Fibroblast of pulmonary artery (primary cell): ENCODE results near the gene RNF187.

ENCODE experiments used
- DNase-seq: peaks from one replicate; pipeline ENCODE4 v3.0.0-alpha.2; 2010; ENCODE audit warnings: low read depth
- H3K4me3 ChIP-seq: replicated peaks from 2 replicates; pipeline ENCODE4 v1.5.1; 2011; ENCODE audit warnings: low read depth, mild to moderate bottlenecking, control low read depth, low read length, moderate library complexity
- TF ChIP-seq, protein P1 (sequence below): IDR thresholded peaks from 2 replicates; pipeline ENCODE4 v1.5.1; 2011; ENCODE audit warnings: mild to moderate bottlenecking, control low read depth, low read length, inconsistent platforms; ENCODE audit errors: missing control alignments

RNF187 gene

GRCh38 chr1:228544021-228544850, 57.1 kb downstream of the RNF187 start:
- no peak overlapping the region for H3K4me3 ChIP-seq
- TF ChIP-seq, protein P1, sequence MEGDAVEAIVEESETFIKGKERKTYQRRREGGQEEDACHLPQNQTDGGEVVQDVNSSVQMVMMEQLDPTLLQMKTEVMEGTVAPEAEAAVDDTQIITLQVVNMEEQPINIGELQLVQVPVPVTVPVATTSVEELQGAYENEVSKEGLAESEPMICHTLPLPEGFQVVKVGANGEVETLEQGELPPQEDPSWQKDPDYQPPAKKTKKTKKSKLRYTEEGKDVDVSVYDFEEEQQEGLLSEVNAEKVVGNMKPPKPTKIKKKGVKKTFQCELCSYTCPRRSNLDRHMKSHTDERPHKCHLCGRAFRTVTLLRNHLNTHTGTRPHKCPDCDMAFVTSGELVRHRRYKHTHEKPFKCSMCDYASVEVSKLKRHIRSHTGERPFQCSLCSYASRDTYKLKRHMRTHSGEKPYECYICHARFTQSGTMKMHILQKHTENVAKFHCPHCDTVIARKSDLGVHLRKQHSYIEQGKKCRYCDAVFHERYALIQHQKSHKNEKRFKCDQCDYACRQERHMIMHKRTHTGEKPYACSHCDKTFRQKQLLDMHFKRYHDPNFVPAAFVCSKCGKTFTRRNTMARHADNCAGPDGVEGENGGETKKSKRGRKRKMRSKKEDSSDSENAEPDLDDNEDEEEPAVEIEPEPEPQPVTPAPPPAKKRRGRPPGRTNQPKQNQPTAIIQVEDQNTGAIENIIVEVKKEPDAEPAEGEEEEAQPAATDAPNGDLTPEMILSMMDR: no peak
- DNase-seq: no peak

DNA sequence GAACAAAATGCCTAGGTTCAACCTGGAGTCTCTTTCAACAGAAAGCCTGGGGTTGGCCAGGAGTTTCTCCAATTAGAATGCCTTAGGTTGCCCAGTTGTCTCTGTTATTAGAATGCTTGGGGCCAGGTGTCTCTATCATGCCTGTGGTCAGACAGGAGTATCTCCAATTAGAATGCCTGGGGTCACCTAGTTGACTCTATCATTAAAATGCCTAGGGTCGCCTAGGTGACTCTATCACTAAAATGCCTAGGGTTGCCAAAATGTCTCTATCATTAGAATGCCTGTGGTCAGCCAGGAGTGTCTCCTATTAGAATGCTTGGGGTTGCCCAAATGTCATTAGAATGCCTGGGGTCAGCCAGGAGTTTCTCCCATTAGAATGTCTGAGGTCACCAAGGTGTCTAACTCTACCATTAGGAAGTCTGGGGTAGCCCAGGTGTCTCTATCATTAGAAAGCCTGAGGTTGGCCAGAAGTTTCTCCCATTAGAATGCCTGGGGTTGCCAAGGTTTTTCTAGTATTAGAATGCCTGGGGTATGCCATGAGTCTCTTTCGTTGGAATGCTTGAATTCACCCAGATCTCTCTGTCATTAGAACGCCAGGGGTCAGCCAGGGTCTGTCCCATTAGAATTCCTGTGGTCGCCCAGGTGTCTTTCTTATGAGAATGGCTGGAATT, 57.9 kb downstream of the RNF187 start:
- DNase-seq: no peak
- TF ChIP-seq, protein P1: no peak
- no peak overlapping the region for H3K4me3 ChIP-seq
